A673 (cell line): ENCODE data around the gene EGLN1.

ENCODE experiments used
- CTCF ChIP-seq: fragments of 300-800, 200-600 bp; sonication (generic); conservative IDR thresholded peaks from 2 replicates; pipeline ENCODE4 v1.5.1; 2017; ENCODE audit warnings: low read depth, mild to moderate bottlenecking, antibody characterized with exemption, low read length, moderate library complexity, mixed read lengths
- EZH2 ChIP-seq: fragments of 200-600 bp; sonication (generic); IDR thresholded peaks from 2 replicates; pipeline ENCODE4 v1.6.1; 2017; ENCODE audit warnings: borderline replicate concordance, low read depth, mild to moderate bottlenecking, mixed read lengths, antibody characterized with exemption, low read length; ENCODE audit not compliant: poor library complexity, severe bottlenecking

GRCh38 chr1:231467986-231468385 is 45.9 kb upstream of the EGLN1 start:
- TF ChIP-seq CTCF, result no peak
- no peak for TF ChIP-seq EZH2
